A673 (cell line): ENCODE measurements around the gene ANGPTL2. TPM values are rescaled to one million over a fixed set of nuclear protein-coding genes. Genes with fewer than 3 reads are reported as not detected.

Source experiments
- BruUV-seq: library from RNA; stranded (reverse); fragments of 400-500 nt; replicated peaks from 2 replicates; lab custom pipeline; 2021; lab: Mats Ljungman, UMichigan
- CTCF ChIA-PET: fragments of 300-600 bp; sonication (Branson Sonifier 250); formaldehyde crosslinking; loops from one replicate; lab custom pipeline; 2022; ENCODE audit warnings: antibody characterized with exemption; lab: Charles Lee
- POLR2A ChIA-PET: fragments of 300-600 bp; sonication (Branson Sonifier 250); formaldehyde crosslinking; loops from one replicate; lab custom pipeline; 2022; ENCODE audit warnings: antibody characterized with exemption; ENCODE audit not compliant: low non-redundant PET; lab: Charles Lee
- DNase-seq: peaks from one replicate; pipeline ENCODE4 v3.0.0-alpha.2; 2015; ENCODE audit warnings: low spot score
- H3K27ac ChIP-seq: fragments of 200-600 bp; sonication (generic); 2 replicates; pipeline ENCODE4 v1.5.1; 2016; ENCODE audit warnings: mixed run types, low read depth, mild to moderate bottlenecking, mixed read lengths, antibody characterized with exemption, low read length; ENCODE audit not compliant: poor library complexity, severe bottlenecking
- H3K27me3 ChIP-seq: fragments of 200-600 bp; sonication (generic); replicated peaks from 2 replicates; pipeline ENCODE4 v1.6.1; 2017; ENCODE audit warnings: mixed run types, low read depth, mild to moderate bottlenecking, mixed read lengths, antibody characterized with exemption, low read length; ENCODE audit not compliant: insufficient read depth, poor library complexity
- H3K36me3 ChIP-seq: fragments of 200-600 bp; sonication (generic); 2 replicates; pipeline ENCODE4 v1.6.1; 2016; ENCODE audit warnings: mixed run types, mild to moderate bottlenecking, mixed read lengths, antibody characterized with exemption, low read length; ENCODE audit not compliant: insufficient read depth, poor library complexity, severe bottlenecking
- H3K4me1 ChIP-seq: fragments of 200-600 bp; sonication (generic); 2 replicates; pipeline ENCODE4 v1.6.1; 2017; ENCODE audit warnings: mixed run types, mild to moderate bottlenecking, mixed read lengths, antibody characterized with exemption, low read length; ENCODE audit not compliant: insufficient read depth, poor library complexity, severe bottlenecking
- H3K4me3 ChIP-seq: fragments of 200-600 bp; sonication (generic); 2 replicates; pipeline ENCODE4 v1.5.1; 2016; ENCODE audit warnings: low read depth, mixed run types, mild to moderate bottlenecking, mixed read lengths, low read length; ENCODE audit not compliant: poor library complexity, severe bottlenecking
- H3K9me3 ChIP-seq: fragments of 200-600 bp; sonication (generic); 2 replicates; pipeline ENCODE4 v1.6.1; 2016; ENCODE audit warnings: mixed run types, low read depth, mild to moderate bottlenecking, mixed read lengths, antibody characterized with exemption, low read length; ENCODE audit not compliant: poor library complexity, severe bottlenecking
- CTCF ChIP-seq: fragments of 300-800, 200-600 bp; sonication (generic); conservative IDR thresholded peaks from 2 replicates; pipeline ENCODE4 v1.5.1; 2017; ENCODE audit warnings: low read depth, mild to moderate bottlenecking, antibody characterized with exemption, low read length, moderate library complexity, mixed read lengths
- EZH2 ChIP-seq: fragments of 200-600 bp; sonication (generic); IDR thresholded peaks from 2 replicates; pipeline ENCODE4 v1.6.1; 2017; ENCODE audit warnings: borderline replicate concordance, low read depth, mild to moderate bottlenecking, mixed read lengths, antibody characterized with exemption, low read length; ENCODE audit not compliant: poor library complexity, severe bottlenecking
- intact Hi-C: fragments of 100-400 bp; cut with micrococcal nuclease; formaldehyde crosslinking; loops from one replicate; pipeline ENCODE4 v1.10.0; 2022; ENCODE audit not compliant: unreplicated experiment
- total RNA-seq: library from RNA; stranded (reverse); gene quantifications from 2 replicates; pipeline ENCODE4 v1.2.3, GENCODE V29; 2021

Gene ANGPTL2
- total RNA-seq, 1 experiment from 2014 or later = 2.5 TPM

DNA sequence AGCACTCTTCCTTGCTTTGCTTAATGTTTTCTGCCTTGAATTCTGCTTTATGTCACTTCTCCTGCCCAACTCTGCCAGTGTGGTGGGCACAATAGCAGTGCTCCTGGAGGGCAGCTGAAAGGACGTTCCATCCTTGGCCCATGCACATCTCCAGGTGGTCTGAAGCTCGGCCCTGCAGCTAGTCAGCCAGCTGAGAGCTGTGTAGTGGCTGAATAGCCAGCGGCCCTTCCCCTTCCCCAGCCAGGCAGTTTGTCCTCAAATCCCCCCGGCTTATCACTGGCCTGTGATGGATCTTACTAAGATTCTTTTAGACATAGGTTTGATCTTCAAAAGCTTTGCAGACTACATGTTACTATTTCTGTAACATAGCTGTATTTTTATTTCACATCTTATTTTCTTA is 42.7 kb upstream of the ANGPTL2 start:
- Histone ChIP-seq H3K4me1 (peaks cover 24% of the 10 kb centered on the region), H3K27ac (no peak overlapping the region), H3K36me3 (no peaks in the 10 kb centered on the region), H3K4me3 (no peak overlapping the region), H3K27me3 (no peaks in the 10 kb centered on the region), H3K9me3 (no peaks in the 10 kb centered on the region)
- TF ChIP-seq CTCF = no peak
- no peak for TF ChIP-seq EZH2
- no TSS peak for BruUV-seq
- no peak for DNase-seq
- ChIA-PET CTCF (no interaction called here), POLR2A (no interaction called here)
- intact Hi-C loops = no loop called here

- peak; percentile 77 for DNase-seq
- H3K4me1 ChIP-seq = peaks cover 38% of the 10 kb centered on the region
- no peaks in the 10 kb centered on the region for H3K9me3 ChIP-seq
- peak overlapping the region; percentile 55 for H3K27ac ChIP-seq
- no peaks in the 10 kb centered on the region for H3K27me3 ChIP-seq
- ChIA-PET POLR2A (no interaction called here), CTCF (no interaction called here)
- H3K4me3 ChIP-seq = no peak overlapping the region
- TF ChIP-seq CTCF = no peak
- TF ChIP-seq EZH2 = no peak
- intact Hi-C loops = no loop called here
- H3K36me3 ChIP-seq = no peaks in the 10 kb centered on the region
- BruUV-seq = no TSS peak
Measured at GRCh38 chr9:127163409-127163808, 41.0 kb upstream of the ANGPTL2 start.

DNA sequence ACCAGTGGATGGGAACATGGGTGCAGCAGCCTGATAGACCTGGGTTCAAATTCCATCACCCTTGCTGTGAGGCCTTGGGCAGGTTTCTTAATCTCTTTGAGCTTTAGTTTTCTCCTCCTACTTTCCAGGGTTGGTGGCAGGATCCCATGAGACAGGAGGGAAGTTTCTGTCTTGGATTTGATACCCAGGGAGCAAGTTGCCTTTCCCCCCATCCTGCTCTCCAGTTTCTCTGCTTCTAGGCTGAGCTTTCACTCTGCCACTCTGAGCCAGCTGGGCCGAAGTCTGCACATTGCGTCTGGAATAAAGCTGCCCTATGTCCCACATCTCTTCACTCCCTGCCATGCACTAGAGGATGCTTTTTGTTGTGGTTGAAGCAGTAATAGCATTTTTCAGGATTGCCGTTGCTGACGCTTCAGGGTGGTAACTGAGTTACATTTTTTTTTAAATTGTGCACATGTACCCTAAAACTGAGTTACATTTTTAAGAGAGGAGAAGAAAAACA is 40.5 kb upstream of the ANGPTL2 start:
- ChIA-PET POLR2A (no interaction called here), CTCF (interaction anchor here (0.5 kb wide), 1 partner anchor 553 kb away, joined by 4 read pairs; no protein-coding TSS in a partner anchor)
- no peaks in the 10 kb centered on the region for H3K36me3 ChIP-seq
- H3K27me3 ChIP-seq = no peaks in the 10 kb centered on the region
- no peak for DNase-seq
- no peak overlapping the region for H3K4me3 ChIP-seq
- peaks cover 38% of the 10 kb centered on the region for H3K4me1 ChIP-seq
- peak overlapping the region; percentile 55 for H3K27ac ChIP-seq
- BruUV-seq = no TSS peak
- intact Hi-C loops = no loop called here
- no peaks in the 10 kb centered on the region for H3K9me3 ChIP-seq
- TF ChIP-seq EZH2 (no peak), CTCF (no peak)
